Tongue (tissue), 3 donors: ENCODE data around the gene NOP10. TPM values are rescaled to one million over a fixed set of nuclear protein-coding genes. Genes with fewer than 3 reads are reported as not detected.

Source experiments
- DNase-seq: peaks from one replicate; pipeline ENCODE4 v3.0.0-alpha.2; 2015
- small RNA-seq: library from RNA; depleted of rRNA; stranded (forward); fragments of <200 nt; gene quantifications from one replicate; pipeline ENCODE3, GENCODE V24; 2014; ENCODE audit warnings: low replicate concordance
- total RNA-seq: library from RNA; depleted of rRNA; stranded (reverse); fragments of >200 nt; gene quantifications from one replicate; pipeline ENCODE4 v1.2.3, GENCODE V29; 2014

The NOP10 gene
- total RNA-seq, 1 donor from 2014 or later, result 64.8 TPM

DNA sequence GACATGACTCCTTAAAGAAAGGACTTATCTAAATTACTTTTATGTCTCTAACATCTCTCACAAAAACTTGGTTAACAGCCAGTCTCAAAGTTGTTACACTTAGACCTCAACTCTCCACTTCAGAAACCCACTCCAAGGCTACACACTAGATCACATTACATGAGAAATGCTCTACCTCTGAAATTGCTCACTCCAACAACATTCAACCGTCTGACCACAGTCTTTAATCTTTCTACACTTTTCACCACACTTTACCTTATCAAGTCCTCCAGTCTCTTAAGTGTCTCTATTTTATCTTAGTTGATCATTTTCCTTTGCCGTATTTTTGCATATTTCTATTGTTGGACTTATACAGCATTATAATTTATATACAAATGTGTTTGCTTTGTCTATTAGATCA is 11.1 kb downstream of the NOP10 start:
- DNase-seq, result no peak

DNA sequence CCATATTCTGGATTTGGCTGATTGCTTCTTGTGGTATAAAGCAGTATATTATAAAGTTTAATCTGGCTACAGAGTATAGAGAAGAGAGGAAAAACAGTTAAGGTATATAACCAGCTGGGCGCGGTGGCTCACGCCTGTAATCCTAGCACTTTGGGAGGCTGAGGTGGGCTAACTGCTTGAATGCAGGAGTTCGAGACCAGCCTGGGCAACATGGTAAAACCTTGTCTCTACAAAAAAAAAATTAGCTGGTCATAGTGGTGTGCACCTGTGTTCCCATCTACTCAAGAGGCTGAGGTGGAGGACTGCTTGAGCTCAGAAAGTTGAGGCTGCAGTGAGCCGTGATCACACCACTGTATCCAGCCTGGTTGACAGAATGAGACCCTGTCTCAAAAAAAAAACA is 12.7 kb downstream of the NOP10 start:
- DNase-seq, result no peak

DNA sequence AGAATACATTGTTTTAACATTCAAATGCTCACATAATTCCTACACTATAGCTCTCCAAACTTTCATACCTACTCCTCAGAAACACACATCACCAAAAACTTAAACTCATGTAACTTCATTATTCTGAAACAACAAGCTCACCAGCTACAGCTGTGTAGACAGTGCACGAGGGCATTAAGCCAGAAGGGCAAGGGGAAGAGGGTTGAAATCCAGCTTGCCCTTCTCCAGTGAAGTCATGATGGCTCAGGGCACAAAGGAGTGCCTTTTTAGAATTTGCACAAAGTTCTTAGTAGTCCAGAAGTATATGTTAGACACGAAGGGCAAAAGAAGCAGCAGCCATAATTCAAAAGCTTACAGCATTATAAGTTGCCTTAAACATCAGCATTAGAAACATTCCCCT is 13.9 kb downstream of the NOP10 start:
- DNase-seq, result no peak

DNA sequence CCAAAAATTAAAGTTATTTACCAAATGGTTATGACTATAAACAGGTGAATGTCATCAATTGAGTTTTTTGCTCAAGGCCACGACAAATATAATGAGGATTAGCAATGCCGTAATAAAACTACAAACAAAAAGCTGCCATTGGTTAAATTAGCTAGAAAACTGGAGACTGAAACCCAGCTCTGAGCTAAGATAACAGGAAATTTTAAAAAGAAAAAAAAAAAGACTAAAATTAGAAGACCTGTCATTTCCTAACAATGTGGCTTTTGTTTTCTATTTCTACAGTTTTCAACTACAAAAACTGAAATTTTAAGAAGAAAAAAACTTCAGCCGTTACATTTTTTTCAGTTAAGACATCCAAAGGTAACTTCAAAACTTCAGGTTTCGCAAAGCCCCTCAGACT is 15.0 kb downstream of the NOP10 start:
- no peak for DNase-seq

DNA sequence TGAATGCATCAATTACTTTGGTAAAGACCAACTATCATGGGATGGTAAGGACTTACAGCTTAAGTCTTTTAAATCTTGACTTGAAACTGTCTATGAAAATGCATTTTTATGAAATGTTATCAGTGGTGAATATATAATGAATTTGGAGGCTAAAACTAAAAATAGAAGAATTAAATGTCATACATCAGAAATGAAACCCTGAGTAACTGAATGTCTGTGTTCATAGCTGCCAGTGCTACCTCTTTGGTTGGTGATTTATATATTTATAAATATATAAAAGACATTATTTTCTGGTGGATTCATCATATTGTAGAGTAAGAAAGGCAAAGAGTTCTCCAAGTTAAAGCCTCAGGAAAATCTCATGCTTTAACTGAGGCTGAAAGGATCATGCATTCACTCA is 17.6 kb downstream of the NOP10 start:
- no peak for DNase-seq

DNA sequence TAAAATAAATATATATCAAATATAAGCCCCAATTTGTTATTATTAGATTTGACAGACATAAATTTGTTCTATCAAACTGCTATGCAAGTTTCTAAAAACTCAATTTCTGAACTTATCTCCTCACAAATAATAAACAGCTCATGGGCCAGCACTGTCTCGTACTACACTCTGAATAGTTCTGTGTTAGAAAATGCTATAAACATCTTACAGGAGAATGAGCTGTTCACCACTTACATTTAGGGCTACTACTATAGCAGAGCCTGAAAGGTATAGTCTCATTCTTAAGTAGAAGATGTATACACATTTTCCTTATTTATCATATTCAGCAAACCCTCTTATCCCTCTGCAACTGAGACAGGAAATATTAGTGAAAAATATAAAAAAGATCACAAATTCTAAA is 18.0 kb downstream of the NOP10 start:
- DNase-seq, result no peak

DNA sequence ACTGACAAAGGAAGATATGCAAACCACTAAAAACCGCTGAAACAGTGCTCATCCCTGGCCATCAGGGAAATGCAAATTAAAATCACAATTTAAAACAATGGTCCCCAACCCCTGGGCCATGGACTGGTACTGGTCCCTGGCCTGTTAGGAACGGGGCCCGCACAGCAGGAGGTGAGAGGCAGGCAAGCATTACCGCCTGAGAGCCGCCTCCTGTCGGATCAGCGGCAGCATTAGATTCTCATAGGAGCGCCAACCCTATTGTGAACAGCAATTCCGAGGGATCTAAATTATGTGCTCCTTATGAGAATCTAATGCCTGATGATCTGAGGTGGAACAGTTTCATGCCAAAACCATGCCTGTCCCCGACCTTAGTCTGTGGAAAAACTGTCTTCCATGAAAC is 19.7 kb downstream of the NOP10 start:
- DNase-seq, result no peak

DNA sequence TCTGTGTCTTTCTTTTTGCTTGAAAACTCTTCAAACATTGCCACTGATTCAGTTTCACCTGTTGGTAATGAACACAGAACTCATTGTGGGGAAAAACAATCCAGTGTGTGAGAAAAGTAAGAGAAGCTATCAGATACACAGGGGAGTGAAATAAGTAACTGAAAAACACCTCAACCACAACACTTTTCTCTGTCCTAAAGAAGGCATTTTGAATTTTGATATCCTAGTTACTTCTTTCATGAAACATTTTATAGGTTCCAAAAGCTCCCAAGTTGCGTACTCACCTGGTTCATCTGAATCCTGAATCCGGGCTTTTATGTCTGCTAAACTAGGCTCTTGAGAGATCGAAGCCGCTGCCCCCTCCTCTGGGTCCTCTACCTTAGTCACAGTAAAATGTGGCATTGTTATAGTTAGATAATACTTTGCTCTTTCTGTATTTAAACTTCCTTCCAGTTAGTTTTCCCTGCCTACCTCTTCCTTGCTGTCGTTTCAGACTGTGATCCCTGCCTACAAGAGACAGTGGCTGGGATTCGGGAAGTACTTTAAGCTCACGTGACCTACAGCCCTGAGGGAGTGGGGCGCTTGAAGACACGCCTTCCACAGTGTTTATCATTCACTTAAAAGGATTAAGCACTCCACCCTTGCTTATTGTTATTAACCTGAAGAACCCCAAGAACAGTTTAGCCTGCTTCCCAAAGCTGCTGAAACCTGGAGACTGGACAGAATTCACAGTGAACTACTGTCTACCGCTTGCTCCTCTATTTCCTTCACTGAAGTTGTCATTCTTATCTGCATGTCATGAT is 24.5 kb downstream of the NOP10 start:
- peak; percentile 74 for DNase-seq

DNA sequence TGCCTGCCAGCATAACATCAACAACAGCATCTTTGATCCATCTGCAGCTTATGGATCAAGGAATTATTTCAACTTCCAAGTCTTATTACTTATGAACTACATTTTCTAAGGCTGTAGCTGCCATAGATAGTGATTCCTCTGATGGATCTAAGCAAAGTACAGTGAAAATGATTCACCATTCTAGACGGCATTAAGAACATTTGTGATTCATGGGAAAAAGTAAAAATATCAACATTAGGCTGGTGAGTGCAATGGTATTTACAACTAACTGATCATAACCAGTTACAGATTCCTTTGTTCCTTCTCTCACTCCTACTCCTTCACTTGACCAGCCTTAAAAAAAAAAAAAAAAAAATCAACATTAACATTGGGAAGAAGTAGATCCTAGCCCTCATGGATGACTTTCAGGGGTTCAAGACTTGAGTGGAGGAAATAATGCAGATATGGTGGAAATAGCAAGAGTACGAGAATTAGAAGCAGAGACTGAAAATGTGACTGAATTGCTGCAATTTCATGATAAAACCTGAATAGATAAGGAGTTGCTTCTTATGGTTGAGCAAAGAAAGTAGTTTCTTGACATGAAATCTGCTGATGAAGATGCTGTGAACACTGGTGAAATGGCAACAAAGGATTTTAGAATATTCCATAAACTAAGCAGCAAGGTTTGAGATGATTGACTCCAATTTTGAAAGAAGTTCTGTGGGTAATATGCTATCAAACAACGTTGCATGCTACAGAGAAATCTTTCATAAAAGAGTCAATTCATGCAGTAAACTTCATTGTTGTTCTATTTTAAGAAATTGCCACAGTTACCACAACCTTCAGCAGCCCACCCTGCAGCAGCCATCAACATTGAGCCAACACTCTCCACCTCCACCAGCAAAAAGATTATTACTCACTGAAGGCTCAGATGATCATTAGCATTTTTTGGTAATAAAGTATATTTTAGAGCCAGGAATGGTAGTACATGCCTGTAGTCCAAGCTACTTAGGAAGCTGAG is 28.1 kb downstream of the NOP10 start:
- no peak for DNase-seq

DNA sequence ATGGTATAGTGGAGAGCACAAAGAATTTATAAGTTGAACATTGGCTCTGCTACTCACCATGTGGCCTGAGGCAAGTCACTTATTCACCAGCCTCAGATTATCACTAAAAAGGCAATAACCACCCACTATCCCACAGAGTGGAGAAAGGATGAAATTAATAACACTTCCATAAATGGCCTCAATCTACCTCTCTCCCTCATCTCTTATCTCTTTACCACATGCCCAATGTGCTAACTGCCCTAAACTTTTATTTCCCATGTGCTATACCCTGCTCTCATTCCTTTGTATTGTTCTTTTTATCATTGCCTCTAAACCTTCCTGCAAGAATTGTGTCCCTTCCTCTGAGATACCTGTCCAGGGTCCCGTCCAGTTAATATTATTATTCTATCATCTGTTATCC is 31.4 kb downstream of the NOP10 start:
- no peak for DNase-seq

DNA sequence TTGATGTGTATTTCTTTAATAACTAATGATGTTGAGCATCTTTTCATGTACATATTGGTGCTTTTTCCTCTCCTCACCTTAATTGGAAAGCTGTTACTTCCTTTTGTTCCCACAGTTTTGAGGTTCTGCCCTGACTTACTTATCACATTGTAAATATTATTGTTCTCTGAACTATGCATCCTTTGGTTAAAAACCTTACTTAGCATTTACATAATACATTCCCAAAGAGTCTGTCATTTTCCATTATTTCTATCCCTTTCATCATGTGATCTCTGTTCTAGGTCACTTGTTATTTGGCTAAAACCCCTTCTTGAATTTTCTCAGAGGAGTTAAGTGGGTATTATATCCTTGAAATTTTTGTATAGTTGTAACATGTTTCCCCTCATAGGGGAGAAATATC is 38.3 kb downstream of the NOP10 start:
- no peak for DNase-seq

DNA sequence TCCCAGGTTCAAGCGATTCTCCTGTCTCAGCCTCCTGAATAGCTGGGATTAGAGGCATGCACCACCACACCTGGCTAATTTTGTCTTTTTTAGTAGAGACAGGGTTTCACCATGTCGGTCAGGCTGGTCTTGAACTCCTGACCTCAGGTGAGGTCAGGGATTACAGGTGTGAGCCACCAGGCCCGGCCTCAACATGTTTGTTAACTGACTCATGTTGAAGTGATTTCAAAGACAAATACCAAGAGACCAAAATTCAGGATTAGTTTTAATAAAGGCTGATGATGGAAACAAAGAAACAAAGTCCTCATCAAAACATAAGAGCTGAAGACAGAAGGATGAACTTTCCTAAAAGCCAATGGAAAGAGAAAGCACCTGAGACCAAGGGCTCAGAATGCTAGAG is 41.9 kb downstream of the NOP10 start:
- DNase-seq, result no peak

DNA sequence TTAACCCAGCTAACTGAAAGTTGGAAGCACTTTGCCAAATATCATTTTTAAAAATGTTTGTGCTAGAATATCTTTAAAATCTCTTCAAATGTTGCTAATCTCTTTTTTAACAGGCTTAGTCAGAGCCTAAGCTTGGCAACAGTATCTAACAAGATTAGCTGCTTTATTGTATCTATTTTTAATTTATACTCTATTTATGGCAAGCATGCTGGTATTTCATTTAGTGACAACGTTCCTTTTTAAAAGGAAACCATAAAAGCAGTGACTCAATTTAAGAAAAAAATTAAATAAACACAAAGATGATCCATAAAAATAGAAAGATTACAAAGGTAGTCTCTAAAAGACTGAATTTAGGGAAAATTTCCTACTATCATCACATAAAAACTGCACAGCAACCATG is 45.9 kb downstream of the NOP10 start:
- DNase-seq, result no peak

DNA sequence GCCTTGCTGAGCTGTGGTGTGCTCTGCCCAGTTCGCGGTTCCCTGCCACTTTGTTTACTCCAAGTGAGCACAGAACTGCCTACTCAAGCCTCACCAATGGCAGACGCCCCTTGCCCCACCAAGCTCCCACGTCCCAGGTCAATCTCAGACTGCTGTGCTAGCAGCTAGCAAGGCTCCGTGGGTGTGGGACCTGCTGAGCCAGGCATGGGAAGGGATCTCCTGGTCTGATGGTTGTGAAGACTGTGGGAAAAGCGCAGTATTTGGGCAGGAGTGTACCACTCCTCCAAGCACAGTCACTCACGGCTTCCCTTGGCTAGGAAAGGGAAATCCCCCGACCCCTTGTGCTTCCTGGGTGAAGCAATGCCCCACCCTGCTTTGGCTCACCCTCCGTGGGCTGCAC is 50.3 kb downstream of the NOP10 start:
- no peak for DNase-seq

Small RNA genes lying within 50 kb of the gene (small RNA-seq; reads per million reads assigned to genes)
- not detected for gene MIR1233-1
- gene RF00019, result not detected

Other genes with a start within 250 kb of the NOP10 start
- 24.8 TPM for gene EMC7, start 241.3 kb downstream of the NOP10 start, total RNA-seq
- 1.3 TPM for gene PGBD4, start 241.1 kb downstream of the NOP10 start, total RNA-seq
- 102 TPM for gene KATNBL1, start 133.0 kb downstream of the NOP10 start, total RNA-seq
- gene EMC4, start 118.1 kb downstream of the NOP10 start, total RNA-seq, result 83.1 TPM
- gene SLC12A6, start 5.4 kb downstream of the NOP10 start, total RNA-seq, result 28.1 TPM
- not detected for gene NUTM1, start 179 bp upstream of the NOP10 start, total RNA-seq
- 12.0 TPM for gene LPCAT4, start 24.1 kb upstream of the NOP10 start, total RNA-seq
- gene GOLGA8A, start 94.7 kb upstream of the NOP10 start, total RNA-seq, result 44.2 TPM
- 31.3 TPM for gene GOLGA8B, start 240.5 kb upstream of the NOP10 start, total RNA-seq